ENCODE data around the gene CCT8. TPM values are rescaled to one million over a fixed set of nuclear protein-coding genes. Genes with fewer than 3 reads are reported as not detected.
A peak's percentile ranks its signal among the peaks of the same experiment; 100 is the strongest.

CCT8 gene
- total and polyA plus RNA-seq, 10 of the 15 experiments (the other 5 are each of a cell fraction or from before 2014, with no cell fraction given), result 321 to 696 (median 471) TPM

DNA sequence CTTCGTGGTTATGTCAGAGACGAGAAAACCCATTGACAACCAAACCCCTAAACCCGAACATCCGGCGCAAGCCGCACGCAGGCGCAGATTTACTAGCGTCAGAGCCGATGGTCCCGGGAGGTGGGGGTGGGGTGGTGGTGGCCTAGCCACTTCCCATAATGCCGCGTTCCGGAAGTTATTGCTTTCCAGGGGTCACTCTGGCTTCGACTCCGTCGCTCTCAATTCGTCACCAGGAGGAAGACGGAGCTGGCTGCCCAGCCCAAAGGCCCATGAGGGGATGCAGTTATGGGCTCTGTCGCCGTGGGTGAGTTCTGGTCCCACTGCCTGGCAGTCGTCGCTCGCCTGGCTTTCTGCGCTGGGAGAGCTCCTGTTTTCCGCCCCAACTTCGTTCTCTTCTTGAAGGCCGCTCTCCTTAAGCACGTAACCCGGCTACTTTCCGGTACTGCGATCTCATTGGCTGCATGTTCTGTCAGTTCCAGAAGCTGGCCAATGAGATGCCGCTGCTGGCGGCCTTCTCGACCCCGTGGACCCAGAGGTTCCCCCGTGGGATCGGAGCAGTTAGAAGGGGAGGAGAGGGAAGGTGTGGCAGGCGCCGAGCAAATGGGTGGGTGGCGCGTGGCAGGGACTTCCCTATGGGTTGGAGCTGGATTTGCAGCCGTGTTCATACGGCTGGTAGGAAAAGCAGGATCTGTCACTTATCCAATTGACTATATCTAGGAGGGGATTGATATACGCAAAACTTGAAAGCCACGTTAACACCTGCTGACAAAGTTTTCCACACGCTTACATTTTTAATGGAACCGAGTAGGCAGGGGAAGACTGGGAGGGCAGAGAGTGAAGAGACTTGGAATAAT lies 48.7 kb downstream of the CCT8 start, which contains the start of gene USP16 (continued):
- TF ChIP-seq, protein P1, sequence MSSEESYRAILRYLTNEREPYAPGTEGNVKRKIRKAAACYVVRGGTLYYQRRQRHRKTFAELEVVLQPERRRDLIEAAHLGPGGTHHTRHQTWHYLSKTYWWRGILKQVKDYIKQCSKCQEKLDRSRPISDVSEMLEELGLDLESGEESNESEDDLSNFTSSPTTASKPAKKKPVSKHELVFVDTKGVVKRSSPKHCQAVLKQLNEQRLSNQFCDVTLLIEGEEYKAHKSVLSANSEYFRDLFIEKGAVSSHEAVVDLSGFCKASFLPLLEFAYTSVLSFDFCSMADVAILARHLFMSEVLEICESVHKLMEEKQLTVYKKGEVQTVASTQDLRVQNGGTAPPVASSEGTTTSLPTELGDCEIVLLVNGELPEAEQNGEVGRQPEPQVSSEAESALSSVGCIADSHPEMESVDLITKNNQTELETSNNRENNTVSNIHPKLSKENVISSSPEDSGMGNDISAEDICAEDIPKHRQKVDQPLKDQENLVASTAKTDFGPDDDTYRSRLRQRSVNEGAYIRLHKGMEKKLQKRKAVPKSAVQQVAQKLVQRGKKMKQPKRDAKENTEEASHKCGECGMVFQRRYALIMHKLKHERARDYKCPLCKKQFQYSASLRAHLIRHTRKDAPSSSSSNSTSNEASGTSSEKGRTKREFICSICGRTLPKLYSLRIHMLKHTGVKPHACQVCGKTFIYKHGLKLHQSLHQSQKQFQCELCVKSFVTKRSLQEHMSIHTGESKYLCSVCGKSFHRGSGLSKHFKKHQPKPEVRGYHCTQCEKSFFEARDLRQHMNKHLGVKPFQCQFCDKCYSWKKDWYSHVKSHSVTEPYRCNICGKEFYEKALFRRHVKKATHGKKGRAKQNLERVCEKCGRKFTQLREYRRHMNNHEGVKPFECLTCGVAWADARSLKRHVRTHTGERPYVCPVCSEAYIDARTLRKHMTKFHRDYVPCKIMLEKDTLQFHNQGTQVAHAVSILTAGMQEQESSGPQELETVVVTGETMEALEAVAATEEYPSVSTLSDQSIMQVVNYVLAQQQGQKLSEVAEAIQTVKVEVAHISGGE (CRISPR knock-in tag; IDR thresholded peaks at IDR 0.05), result no peak
- TF ChIP-seq KLF5 (IDR thresholded peaks at IDR 0.05; ENCODE audit: partially characterized antibody) (peak; percentile 54), BACH1 (IDR thresholded peaks at IDR 0.05; ENCODE audit: borderline replicate concordance) (peak; percentile 69; the same call in 1 of the 2 replicates), SMAD1 (IDR thresholded peaks at IDR 0.05; ENCODE audit: low read depth, partially characterized antibody) (no peak), SIN3A (IDR thresholded peaks at IDR 0.05; ENCODE audit: low read depth, low read length) (peak; percentile 90; the same call in 1 of the 2 replicates), EGR1 (IDR thresholded peaks at IDR 0.05; ENCODE audit: borderline replicate concordance in 1 of 2, low read depth in 2 of 2, low read length in 2 of 2) (0 out of 3 replicates have a peak, but pooled peaks of 1 of the 2 experiments have one; percentile 25), PML (IDR thresholded peaks at IDR 0.05; ENCODE audit: low read length) (peak; percentile 78; the same call in 1 of the 2 replicates), HCFC1 (IDR thresholded peaks at IDR 0.05; ENCODE audit: low read length) (peak; percentile 81), TCF3 (IDR thresholded peaks at IDR 0.05; ENCODE audit: borderline replicate concordance, insufficient read depth, low read depth, low read length) (no peak), EP300 (IDR thresholded peaks at IDR 0.05; ENCODE audit: borderline replicate concordance in 1 of 2, control insufficient read depth in 1 of 2, low read depth in 2 of 2, low read length in 2 of 2) (peak in 1 of 2 experiments; percentile 21; a peak in 1 of 4 replicates), MEF2B (IDR thresholded peaks at IDR 0.05; ENCODE audit: partially characterized antibody, poor library complexity, severe bottlenecking) (peak; percentile 51), SUPT20H (IDR thresholded peaks at IDR 0.05; ENCODE audit: borderline replicate concordance, control insufficient read depth, low read depth, low read length) (no peak), BCL11A (IDR thresholded peaks at IDR 0.05; ENCODE audit: low read depth, low read length) (peak; percentile 3; the same call in 1 of the 2 replicates), NFXL1 (IDR thresholded peaks at IDR 0.05; ENCODE audit: borderline replicate concordance) (no peak), PAX8 (IDR thresholded peaks at IDR 0.05) (peak; percentile 65; the same call in 1 of the 2 replicates)
- TF ChIP-seq, protein P2, sequence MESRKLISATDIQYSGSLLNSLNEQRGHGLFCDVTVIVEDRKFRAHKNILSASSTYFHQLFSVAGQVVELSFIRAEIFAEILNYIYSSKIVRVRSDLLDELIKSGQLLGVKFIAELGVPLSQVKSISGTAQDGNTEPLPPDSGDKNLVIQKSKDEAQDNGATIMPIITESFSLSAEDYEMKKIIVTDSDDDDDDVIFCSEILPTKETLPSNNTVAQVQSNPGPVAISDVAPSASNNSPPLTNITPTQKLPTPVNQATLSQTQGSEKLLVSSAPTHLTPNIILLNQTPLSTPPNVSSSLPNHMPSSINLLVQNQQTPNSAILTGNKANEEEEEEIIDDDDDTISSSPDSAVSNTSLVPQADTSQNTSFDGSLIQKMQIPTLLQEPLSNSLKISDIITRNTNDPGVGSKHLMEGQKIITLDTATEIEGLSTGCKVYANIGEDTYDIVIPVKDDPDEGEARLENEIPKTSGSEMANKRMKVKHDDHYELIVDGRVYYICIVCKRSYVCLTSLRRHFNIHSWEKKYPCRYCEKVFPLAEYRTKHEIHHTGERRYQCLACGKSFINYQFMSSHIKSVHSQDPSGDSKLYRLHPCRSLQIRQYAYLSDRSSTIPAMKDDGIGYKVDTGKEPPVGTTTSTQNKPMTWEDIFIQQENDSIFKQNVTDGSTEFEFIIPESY (IDR thresholded peaks at IDR 0.05), result no peak
- TF ChIP-seq, protein P3, sequence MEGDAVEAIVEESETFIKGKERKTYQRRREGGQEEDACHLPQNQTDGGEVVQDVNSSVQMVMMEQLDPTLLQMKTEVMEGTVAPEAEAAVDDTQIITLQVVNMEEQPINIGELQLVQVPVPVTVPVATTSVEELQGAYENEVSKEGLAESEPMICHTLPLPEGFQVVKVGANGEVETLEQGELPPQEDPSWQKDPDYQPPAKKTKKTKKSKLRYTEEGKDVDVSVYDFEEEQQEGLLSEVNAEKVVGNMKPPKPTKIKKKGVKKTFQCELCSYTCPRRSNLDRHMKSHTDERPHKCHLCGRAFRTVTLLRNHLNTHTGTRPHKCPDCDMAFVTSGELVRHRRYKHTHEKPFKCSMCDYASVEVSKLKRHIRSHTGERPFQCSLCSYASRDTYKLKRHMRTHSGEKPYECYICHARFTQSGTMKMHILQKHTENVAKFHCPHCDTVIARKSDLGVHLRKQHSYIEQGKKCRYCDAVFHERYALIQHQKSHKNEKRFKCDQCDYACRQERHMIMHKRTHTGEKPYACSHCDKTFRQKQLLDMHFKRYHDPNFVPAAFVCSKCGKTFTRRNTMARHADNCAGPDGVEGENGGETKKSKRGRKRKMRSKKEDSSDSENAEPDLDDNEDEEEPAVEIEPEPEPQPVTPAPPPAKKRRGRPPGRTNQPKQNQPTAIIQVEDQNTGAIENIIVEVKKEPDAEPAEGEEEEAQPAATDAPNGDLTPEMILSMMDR (IDR thresholded peaks at IDR 0.05 in 2 of 3, conservative IDR thresholded peaks at IDR 0.05 in 1 of 3; ENCODE audit: control insufficient read depth in 2 of 3, extremely low read depth in 1 of 3, insufficient read depth in 1 of 3, low read depth in 3 of 3, low read length in 3 of 3), result no peak
- TF ChIP-seq, protein P4, sequence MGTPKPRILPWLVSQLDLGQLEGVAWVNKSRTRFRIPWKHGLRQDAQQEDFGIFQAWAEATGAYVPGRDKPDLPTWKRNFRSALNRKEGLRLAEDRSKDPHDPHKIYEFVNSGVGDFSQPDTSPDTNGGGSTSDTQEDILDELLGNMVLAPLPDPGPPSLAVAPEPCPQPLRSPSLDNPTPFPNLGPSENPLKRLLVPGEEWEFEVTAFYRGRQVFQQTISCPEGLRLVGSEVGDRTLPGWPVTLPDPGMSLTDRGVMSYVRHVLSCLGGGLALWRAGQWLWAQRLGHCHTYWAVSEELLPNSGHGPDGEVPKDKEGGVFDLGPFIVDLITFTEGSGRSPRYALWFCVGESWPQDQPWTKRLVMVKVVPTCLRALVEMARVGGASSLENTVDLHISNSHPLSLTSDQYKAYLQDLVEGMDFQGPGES (IDR thresholded peaks at IDR 0.05), result peak; percentile 86
